Kidney (tissue), 14 donors: ENCODE data around the gene TMPRSS11F. TPM values are rescaled to one million over a fixed set of nuclear protein-coding genes. Genes with fewer than 3 reads are reported as not detected.
A peak's percentile ranks its signal among the peaks of the same experiment; 100 is the strongest.
"Not testable (repeated sequence)": the region's sequence is repeated elsewhere in the genome, so short reads cannot be mapped to it uniquely, and the experiment has no call there.

Source experiments
- DNase-seq, 5 donors: peaks; one replicate each; pipeline ENCODE4 v3.0.0-alpha.2; 2013 to 2020
- FAIRE-seq: peaks from 2 replicates; lab custom pipeline; 2012; peaks lifted over from hg19 to GRCh38; lab: Jason Lieb, UNC
- H3K27ac ChIP-seq, 2 donors: one replicate each; pipeline ENCODE4 v1.7.0; 2013; ENCODE audit warnings: low read depth in 2 of 2, low read length in 2 of 2, inconsistent platforms in 1 of 2
- H3K27me3 ChIP-seq: one replicate; pipeline ENCODE4 v1.7.1; 2013; ENCODE audit warnings: low read length, inconsistent platforms; ENCODE audit not compliant: control insufficient read depth, insufficient read depth
- H3K36me3 ChIP-seq, 3 donors: one replicate each; pipeline versions ENCODE4 v1.7.0 to v1.7.1; 2013; ENCODE audit warnings: low read length in 3 of 3, control low read depth in 1 of 3, inconsistent platforms in 1 of 3; ENCODE audit not compliant: insufficient read depth in 3 of 3, control insufficient read depth in 2 of 3
- H3K4me1 ChIP-seq, 3 donors: one replicate each; pipeline versions ENCODE4 v1.7.0 to v1.7.1; 2013; ENCODE audit warnings: low read length in 3 of 3, inconsistent platforms in 1 of 3, low read depth in 1 of 3; ENCODE audit not compliant: control insufficient read depth in 2 of 3, insufficient read depth in 2 of 3
- H3K4me3 ChIP-seq, 3 donors: one replicate each; pipeline versions ENCODE4 v1.7.0 to v1.8.1; 2013; ENCODE audit warnings: low read length in 3 of 3, control low read depth in 1 of 3, inconsistent platforms in 1 of 3
- H3K9ac ChIP-seq, 3 donors: one replicate each; pipeline versions ENCODE4 v1.7.0 to v1.7.1; 2013; ENCODE audit warnings: low read length in 3 of 3, control low read depth in 1 of 3, inconsistent platforms in 1 of 3
- H3K9me3 ChIP-seq, 3 donors: one replicate each; pipeline versions ENCODE4 v1.7.0 to v1.7.1; 2013; ENCODE audit warnings: low read length in 3 of 3, control low read depth in 1 of 3, inconsistent platforms in 1 of 3; ENCODE audit not compliant: control insufficient read depth in 2 of 3, insufficient read depth in 1 of 3
- intact Hi-C: fragments of 100-400 bp; cut with DNase I; formaldehyde crosslinking; loops from one replicate; pipeline ENCODE4 v1.11.1; 2022
- polyA plus RNA-seq: library from polyadenylated mRNA; stranded (reverse); fragments of 350-450 nt; fragmentation: Illumina TruSeq; extraction: RNeasy Lipid Tissue Mini Kit (QIAGEN cat#74804); gene quantifications from one replicate; pipeline ENCODE4 v1.2.3, GENCODE V29; 2014; ENCODE audit warnings: low read depth, low replicate concordance; ENCODE audit not compliant: insufficient read depth
- total RNA-seq: library from RNA; stranded (reverse); fragmentation: NEBNext Ultra II Directional; extraction: Animal tissue kit (Norgen Biotek cat#: 25700); gene quantifications from one replicate; pipeline ENCODE4 v1.2.1, GENCODE V29; 2021
- TF ChIP-seq, protein P1 (sequence below): IDR thresholded peaks from 3 replicates; pipeline ENCODE4 v1.5.1; 2012; ENCODE audit warnings: mild to moderate bottlenecking, moderate library complexity, borderline replicate concordance; ENCODE audit not compliant: insufficient read depth; ENCODE audit errors: extremely low read depth
- donor health status: control.
- donor health status: control.
- donor health status: control.
- donor health status: control.
- donor health status: control.
- donor health status: DM: yes; HTN: yes; CAD: no.
- donor health status: Normal renal cell carcinoma (clear cell type).

The TMPRSS11F gene
- total and polyA plus RNA-seq, 2 donors from 2014 or later: not detected

GRCh38 chr4:68175562-68176155 is 46.0 kb upstream of the TMPRSS11F start:
- FAIRE-seq: peak; percentile 94
- DNase-seq: peak in 3 of 5 donors; percentile 53 to 86 (median 80)

DNA sequence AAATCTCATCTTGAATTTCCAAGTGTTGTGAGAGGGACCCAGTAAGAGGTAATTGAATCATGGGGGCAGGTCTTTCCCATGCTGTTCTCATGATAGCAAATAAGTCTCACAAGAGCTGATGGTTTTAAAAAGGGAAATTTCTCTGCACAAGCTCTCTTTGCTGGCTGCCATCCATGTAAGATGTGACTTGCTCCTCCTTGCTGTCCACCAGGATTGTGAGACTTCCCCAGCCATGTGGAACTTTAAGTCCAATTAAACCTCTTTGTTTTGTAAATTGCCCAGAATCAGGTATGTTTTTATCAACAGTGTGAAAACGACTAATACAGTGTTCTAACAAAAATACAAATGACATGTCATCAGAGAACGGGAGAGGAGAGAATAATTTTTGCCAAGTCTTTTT is 44.7 kb upstream of the TMPRSS11F start:
- H3K9me3 ChIP-seq, H3K4me3 ChIP-seq, H3K36me3 ChIP-seq, DNase-seq, H3K27me3 ChIP-seq, H3K27ac ChIP-seq, FAIRE-seq, H3K4me1 ChIP-seq, intact Hi-C loops, H3K9ac ChIP-seq: not testable (repeated sequence)

More at GRCh38 chr4:68175562-68176155, 46.0 kb upstream of the TMPRSS11F start:
- intact Hi-C loops: no loop called here
- TF ChIP-seq, protein P1, sequence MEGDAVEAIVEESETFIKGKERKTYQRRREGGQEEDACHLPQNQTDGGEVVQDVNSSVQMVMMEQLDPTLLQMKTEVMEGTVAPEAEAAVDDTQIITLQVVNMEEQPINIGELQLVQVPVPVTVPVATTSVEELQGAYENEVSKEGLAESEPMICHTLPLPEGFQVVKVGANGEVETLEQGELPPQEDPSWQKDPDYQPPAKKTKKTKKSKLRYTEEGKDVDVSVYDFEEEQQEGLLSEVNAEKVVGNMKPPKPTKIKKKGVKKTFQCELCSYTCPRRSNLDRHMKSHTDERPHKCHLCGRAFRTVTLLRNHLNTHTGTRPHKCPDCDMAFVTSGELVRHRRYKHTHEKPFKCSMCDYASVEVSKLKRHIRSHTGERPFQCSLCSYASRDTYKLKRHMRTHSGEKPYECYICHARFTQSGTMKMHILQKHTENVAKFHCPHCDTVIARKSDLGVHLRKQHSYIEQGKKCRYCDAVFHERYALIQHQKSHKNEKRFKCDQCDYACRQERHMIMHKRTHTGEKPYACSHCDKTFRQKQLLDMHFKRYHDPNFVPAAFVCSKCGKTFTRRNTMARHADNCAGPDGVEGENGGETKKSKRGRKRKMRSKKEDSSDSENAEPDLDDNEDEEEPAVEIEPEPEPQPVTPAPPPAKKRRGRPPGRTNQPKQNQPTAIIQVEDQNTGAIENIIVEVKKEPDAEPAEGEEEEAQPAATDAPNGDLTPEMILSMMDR: peak; percentile 25
- Histone ChIP-seq H3K36me3 (no peaks in the 10 kb centered on the region), H3K27me3 (no peaks in the 10 kb centered on the region), H3K27ac (no peak overlapping the region), H3K9ac (no peak overlapping the region), H3K9me3 (no peaks in the 10 kb centered on the region), H3K4me1 (no peaks in the 10 kb centered on the region), H3K4me3 (no peak overlapping the region)

DNA sequence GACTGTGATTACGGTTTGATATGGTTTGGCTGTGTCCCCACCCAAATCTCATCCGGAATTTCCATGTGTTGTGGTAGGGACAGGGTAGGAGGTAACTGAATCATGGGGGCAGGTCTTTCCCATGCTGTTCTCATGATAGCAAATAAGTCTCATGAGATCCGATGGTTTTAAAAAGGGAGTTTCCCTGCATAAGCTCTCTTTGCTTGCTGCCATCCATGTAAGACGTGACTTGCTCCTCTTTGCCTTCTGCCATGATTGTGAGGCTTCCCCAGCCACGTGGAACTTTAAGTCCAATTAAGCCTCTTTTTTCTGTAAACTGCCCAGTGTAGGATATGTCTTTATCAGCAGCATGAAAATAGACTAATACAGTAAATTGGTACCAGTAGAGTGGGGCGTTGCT is 42.5 kb upstream of the TMPRSS11F start:
- H3K36me3 ChIP-seq, H3K4me3 ChIP-seq, FAIRE-seq, H3K27ac ChIP-seq, H3K9me3 ChIP-seq, intact Hi-C loops, H3K4me1 ChIP-seq, H3K9ac ChIP-seq, DNase-seq, H3K27me3 ChIP-seq: not testable (repeated sequence)

DNA sequence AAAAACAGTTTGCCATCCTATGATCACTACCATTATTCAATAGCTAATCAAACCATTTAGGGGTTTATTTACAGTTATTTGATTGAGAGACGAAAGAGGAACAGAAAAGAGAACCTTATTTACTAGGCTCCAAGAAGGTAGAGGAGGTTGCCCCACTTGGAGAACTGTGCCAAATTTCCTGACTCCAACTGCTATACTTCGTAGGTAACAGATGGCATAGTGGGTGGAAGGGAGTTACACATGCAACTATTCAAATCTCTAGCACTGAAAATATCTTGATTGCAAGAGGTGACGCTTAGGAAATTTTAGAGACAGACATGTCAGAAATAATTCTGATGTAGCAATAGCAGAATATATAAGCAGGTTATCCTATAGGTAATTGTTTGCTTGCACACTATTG is 38.0 kb upstream of the TMPRSS11F start:
- TF ChIP-seq, protein P1: no peak
- Histone ChIP-seq H3K9ac (no peak overlapping the region), H3K36me3 (no peaks in the 10 kb centered on the region), H3K4me1 (no peaks in the 10 kb centered on the region), H3K9me3 (no peaks in the 10 kb centered on the region), H3K4me3 (no peak overlapping the region), H3K27me3 (no peaks in the 10 kb centered on the region), H3K27ac (no peak overlapping the region)
- DNase-seq: no peak
- no peak for FAIRE-seq
- intact Hi-C loops: no loop called here
